Putamen (tissue), 1 donor: ENCODE data around the gene CELF5.
"Not testable (repeated sequence)": the region's sequence is repeated elsewhere in the genome, so short reads cannot be mapped to it uniquely, and the experiment has no call there.

Experiments used
- DNase-seq: peaks from one replicate; pipeline ENCODE4 v3.0.0-alpha.2; 2016; ENCODE audit warnings: low spot score

The CELF5 gene

GRCh38 chr19:3190470-3190770 lies 34.0 kb upstream of the CELF5 start:
- DNase-seq: no peak

DNA sequence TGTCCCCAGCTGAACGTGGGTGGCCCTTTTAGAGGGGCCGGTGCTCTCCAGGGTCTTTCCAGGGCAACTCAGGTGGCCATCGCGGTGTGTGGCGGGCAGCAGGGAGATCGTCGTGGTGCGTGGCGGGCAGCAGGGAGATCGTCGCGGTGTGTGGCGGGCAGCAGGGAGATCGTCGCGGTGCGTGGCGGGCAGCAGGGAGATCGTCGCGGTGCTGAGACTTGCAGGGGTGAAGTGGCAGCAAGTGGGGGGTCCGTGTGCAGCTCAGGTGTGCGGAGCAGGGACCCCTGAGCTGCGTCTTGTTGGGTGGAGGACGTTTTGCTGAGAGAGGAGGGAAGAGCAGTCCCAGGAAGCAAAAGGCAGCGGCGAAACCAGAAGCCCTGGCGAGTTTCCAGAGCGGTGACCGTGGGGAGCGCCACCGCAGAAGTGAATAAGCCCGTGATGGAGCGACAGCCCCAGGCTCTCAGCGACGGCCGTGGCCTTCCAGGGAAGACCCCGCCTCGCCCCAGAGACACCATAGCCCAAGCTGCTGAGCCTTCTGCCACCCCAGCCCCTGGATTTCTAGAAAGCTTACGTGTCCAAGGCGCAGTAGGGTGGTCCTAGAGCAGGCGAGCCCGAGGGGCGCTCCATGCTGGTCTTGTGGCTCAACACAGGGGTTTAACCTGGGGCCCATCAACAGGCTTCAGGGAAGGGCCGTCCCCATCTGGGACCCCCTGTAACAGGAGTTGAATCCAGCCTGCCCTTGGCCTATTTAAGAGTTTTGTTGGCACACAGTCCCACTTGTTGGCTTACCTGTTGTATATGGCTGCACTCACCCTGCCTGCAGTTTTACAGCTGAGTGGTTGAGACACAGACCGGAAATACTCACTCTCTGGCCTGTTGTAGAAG lies 33.3 kb upstream of the CELF5 start:
- DNase-seq: no peak

DNA sequence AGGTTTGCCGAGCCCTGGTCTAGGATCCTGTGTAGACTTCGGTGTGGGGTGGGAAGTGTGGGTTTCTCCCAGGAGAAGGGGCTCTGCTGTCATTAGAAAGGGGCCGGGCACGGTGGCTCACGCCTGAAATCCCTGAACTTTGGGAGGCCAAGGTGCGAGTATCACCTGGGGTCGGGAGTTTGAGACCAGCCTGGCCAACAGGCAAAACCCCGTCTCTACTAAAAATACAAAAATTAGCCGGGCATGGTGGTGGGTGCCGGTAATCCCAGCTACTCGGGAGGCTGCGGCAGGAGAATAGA lies 32.7 kb upstream of the CELF5 start:
- DNase-seq: not testable (repeated sequence)

- no peak for DNase-seq
Measured at GRCh38 chr19:3192228-3192635, 32.2 kb upstream of the CELF5 start.

GRCh38 chr19:3192684-3193083 lies 31.8 kb upstream of the CELF5 start:
- DNase-seq: no peak

DNA sequence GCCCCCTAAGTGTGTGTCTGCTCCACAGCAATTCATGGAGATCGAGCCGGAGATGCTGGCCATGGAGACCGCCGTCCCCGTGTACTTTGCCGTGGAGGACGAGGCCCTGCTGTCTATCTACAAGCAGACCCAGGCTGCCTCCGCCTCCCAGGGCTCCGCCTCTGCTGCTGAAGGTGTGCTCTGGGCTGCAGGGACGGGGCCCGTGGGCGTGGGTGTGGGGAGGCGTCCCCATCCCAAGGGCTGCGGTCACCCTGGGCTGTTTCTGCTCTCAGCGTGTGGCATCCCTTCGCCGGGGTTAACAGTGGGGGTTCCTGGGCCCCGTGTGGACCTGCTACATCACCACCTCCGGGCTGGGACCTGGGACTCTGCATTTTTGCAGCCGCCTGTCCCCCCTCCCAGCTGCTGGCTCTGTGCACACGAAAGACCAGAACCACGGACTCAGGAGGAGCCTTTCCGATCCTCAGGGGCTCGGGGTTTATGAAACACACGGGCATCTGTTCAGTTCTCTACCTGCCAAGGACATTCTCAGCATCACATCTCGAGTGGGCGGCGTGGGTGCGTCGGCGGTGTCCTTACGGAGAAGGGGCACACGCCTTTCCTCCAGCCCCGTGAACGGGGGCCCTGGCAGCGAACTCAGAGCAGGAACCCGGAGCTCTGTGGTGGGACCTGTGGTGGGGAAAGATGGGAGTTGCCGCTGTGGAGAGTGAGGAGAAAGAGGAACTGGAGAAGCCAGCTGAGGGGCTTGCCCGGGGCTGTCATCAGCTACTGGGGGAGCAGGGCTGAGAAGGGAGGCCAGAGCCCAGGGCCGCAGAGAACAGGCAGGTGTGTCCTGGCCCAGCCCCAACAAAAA lies 31.0 kb upstream of the CELF5 start:
- DNase-seq: no peak

DNA sequence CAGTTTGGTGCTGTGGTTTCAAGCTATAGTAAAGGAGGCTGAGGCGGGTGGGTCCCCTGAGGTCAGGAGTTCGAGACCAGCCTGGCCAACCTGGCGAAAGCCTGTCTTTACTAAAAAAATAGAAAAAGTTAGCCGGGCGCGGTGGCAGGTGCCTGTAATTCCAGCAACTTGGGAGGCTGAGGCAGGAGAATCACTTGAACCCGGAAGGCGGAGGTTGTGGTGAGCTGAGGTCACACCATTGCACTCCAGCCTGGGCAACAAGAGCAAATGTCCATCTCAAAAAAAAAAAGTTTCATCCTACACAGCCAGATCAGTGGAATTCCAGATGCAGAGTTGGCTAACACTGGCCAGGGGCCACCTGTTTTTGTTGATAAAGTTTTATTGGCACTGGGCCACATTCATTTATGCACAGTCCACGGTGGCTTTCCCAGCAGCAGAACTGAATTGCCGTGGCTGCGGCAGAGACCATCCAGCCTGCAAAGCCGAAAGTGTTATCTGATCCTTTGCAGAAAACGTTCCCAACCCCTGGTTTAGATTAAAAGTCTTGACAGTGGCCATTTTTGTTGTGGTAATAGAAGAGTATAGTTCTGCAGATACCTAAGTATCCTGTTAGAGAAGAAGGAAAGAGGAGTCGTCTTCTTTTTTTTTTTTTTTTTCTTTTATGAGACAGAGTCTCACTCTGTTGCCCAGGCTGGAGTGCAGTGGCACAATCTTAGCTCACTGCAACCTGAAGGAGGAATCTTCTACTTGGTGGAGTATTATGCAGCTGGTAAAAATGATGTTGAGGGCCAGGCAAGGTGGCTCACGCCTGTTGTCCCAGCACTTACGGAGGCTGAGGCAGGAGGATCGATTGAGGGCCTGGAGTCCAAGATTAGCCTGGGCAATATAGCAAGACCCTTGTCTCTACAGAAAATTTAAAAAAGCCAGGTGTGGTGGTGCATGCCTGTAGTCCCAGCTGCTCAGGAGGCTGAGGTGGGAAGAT lies 30.1 kb upstream of the CELF5 start:
- DNase-seq: no peak

DNA sequence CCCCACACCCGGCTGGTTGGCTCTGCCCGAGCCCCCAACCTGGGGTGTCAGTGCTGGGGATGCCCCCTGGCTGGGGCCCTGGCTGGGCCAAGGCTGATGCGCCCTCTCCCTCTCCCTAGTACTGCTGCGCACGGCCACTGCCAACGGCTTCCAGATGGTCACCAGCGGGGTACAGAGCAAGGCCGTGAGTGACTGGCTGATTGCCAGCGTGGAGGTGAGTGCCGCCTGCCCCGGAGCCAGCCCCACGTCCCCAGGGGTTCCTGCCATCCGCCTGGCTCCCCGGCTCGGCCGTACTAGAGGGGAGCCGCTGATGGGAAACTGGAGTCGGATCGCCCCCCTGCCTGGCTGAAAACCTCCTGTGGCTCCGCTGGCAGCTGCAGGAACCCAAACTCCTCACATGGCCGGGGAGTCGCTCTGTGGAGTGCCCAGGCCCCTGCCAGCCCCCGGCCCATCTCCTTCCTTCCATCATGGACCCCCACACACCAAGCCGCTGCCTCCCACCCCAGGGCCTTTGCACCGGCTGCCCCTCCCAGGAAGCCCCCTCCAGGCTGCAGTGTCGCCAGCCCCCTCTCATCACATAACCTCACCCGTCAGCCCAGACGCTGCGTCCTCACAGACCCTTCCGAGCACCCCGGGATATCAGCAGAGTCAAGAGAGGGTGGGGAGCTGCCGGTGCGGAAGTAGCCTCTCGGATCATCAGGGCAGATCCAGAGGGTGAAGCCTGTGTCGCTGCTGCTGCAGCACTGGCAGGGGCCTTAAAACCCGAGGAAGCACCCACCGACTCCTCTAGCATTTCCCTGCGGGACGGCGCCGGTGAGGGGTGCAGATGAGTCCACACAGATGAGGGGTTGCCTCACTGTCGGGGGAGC lies 28.2 kb upstream of the CELF5 start:
- DNase-seq: no peak

- no peak for DNase-seq
Measured at GRCh38 chr19:3196933-3197205, 27.6 kb upstream of the CELF5 start.

DNA sequence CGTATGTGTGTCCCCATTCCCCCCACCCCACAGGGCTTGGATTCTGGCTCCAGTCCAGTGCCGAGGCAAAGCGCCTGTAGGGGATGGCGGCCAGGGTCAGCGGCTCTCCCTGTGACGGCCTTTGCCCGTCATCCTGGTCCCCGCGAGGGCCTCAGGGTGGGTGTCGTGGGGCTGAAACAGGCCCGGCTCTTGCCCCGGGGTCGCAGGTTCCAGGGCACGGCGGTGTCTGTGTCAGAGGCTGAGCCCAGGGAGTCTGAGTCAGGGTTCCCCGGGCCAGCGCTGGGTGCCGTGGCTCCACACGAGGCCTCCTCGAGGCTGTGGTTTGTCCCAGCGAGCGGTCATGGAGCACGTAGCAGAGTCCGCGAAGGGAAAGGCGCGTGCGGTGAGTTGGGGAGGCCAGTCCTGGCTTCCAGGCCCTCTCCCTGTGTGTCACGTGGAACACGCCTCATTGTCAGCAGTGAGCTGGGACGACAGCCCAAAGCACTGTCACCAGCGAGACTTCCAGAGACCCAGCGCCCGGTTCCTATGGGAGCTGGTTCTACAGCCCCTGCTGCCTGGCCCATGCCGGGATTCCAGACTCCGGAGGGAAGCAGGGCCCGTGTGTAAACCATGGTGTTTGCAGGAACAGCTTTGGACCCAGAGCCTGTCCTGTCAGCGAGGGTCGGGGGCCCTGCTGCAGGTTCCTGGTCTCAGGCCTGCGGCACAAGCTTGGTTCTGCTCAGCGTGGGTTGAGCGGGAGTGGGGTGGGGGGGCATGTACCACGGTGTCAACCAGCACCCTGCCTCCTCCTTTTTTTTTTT lies 25.4 kb upstream of the CELF5 start:
- no peak for DNase-seq

DNA sequence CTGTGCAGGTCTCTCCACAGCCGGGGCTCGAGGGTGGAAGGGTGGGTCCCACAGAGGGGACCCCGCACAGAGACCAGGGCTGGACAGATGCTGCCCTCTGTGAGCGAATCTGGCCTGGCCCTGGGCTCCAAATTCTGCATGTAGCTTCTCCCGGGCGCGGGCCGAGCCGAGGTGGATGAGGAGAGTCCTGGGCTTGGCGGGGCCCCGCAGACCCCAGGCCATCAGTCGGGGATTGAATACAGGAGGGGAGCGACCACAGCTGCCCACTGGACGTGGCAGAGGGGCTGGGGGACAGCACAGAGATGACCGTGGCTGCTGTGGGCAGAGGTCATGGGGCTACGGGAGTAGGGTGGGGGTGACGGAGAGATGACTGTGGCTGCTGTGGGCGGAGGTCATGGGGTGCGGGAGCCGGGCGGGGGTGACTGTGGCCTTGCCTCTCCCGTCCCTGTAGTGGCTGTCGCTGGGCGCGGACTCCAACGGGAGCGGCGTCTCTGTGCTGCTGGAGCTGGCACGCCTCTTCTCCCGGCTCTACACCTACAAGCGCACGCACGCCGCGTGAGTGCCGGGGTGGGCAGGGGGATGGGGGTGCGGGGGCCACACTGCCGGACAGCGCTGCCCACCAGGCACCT lies 23.3 kb upstream of the CELF5 start:
- no peak for DNase-seq

- DNase-seq: no peak
Measured at GRCh38 chr19:3201911-3202310, 22.6 kb upstream of the CELF5 start.

GRCh38 chr19:3202346-3202745 lies 22.1 kb upstream of the CELF5 start:
- DNase-seq: no peak

DNA sequence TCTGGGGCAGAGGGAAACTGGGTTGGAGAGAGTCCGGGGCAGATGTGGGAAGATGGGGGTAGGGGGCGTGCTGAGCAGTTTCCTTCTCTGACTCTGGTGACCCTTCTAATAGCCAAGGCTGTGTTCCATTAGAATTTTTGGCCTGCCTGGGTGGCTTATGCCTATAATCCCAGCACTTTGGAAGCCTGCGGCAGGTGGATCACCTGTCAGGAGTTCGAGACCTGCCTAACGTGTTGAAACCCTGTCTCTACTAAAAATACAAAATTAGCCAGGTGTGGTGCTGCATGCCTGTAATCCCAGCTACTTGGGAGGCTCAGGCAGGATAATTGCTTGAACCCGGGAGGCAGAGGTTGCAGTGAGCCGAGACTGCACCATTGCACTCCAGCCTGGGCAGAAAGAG lies 21.6 kb upstream of the CELF5 start:
- DNase-seq: not testable (repeated sequence)

GRCh38 chr19:3203805-3204645 lies 20.4 kb upstream of the CELF5 start:
- no peak for DNase-seq

DNA sequence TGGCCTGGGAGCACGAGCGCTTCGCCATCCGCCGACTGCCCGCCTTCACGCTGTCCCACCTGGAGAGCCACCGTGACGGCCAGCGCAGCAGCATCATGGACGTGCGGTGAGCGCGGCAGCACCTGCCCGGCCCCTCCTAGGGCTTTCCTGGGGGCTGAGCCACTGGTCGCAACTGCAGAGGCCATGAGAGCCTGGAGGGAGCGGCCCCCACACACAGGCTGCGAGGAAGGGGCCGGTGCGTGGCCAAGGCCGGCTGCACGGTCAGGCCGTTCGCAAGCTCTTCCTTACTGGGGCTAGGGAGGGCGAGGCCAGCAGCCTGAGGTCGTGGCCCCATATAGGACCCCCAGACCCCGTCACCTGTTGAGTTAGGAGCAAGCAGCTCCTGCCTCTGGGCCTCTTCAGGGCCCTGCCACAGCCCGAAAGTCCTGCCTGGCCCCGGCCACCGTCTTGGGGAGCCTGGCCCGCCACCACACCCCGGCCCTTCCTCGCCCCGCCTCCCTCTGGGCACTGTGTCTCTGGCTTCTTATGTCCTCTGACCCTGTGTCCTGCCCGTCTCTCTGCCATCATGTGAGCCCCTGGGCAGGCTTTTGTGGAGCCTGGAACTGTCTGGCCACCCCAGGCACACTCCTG lies 19.7 kb upstream of the CELF5 start:
- DNase-seq: no peak

DNA sequence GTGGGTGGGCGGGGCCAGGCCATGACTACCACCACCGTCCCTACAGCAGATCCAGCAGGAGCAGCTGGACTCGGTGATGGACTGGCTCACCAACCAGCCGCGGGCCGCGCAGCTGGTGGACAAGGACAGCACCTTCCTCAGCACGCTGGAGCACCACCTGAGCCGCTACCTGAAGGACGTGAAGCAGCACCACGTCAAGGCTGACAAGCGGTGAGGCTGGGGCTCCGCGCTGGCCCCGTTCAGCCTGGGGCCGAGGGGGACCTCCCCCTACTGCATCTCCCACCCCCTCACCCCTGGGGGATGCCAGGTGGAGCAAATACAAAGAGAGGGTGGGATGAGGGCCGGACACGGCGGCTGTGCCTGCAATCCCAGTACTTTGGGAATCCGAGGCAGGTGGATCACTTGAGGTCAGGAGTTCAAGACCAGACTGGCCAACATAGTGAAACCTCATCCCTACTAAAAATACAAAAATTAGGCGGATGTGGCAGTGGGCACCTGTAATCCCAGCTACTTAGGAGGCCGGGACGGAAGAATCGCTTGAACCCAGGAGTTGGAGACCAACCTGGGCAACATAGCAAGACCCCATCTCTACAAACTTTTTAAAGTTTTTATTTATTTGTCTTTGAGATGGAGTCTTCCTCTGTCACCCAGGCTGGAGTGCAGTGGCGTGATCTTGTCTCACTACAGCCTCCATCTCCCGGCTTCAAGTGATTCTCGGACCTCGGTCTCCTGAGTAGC lies 18.1 kb upstream of the CELF5 start:
- DNase-seq: no peak
